Right renal cortex interstitium (tissue), 3 donors: ENCODE data around the gene ANK3. TPM values are rescaled to one million over a fixed set of nuclear protein-coding genes. Genes with fewer than 3 reads are reported as not detected.
A peak's percentile ranks its signal among the peaks of the same experiment; 100 is the strongest.

Source experiments
- DNase-seq, 3 donors: peaks; one replicate each; pipeline ENCODE4 v3.0.0-alpha.2; 2013; ENCODE audit warnings: low read depth in 3 of 3, low spot score in 2 of 3
- polyA plus RNA-seq, 3 donors: library from polyadenylated mRNA; unstranded; fragments of 120-200 nt; gene quantifications; one replicate each; pipeline ENCODE4 v1.2.1, GENCODE V29; 2013; ENCODE audit not compliant: insufficient read length in 3 of 3

ANK3 gene
- polyA plus RNA-seq, result 100 to 1,000 TPM; 155 to 172 (median 159) TPM

- no peak for DNase-seq
Observed at GRCh38 chr10:60389413-60390025, at the start of gene ANK3. Gene ANK3, minus strand, starts transcription at chr10:60389875. Its CDS starts 337 bp downstream, at chr10:60389538.

DNA sequence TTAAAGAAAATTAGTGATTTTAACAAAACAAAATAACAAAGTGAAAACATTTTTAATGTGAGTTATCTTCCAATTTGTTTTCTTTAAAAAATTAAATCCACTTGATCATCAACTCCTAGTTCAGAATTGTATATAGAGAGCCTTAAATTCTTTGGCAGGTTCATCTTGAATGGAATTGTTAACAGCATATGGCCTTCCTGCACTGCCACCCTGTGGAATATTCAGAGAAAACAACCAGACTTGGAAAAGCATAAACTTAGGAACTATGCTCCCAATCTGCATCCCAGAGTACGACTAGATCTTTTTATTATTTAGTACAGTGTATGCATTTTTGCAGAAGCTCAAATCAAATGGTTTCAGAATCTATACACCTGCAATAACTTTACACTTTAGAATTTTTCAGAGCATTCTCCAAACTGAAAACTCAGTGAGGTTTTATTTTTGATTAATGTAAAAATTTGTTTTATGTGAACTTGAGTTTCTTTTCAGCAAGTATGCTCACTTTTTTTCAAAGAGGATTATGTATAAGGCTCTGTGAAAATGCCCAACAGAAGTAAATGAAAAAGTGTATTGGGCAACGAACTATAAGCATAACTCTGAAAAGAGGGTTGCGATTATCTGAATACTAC, 44.9 kb upstream of the ANK3 start:
- DNase-seq, result peak; percentile 21 to 27 (median 27)

DNA sequence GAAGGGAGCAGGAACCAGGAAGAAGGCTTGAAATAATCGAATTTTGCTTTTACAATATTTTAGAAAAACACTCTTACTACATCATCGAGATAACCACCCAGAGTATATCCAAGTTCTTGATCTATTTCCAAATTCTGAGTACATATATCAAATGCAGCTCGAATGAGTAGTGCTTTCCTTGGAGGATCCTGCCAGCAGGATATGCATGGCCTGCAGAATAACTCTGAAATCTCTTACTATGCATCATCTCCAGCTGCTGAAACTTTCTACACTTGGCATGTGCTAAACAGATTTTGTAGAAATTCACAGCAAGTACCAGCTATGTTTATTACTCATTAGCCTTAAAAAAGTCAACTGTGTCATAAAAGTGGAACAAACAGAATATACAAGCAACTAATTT, 44.0 kb upstream of the ANK3 start:
- no peak for DNase-seq

GRCh38 chr10:60430836-60431597, 41.3 kb upstream of the ANK3 start:
- no peak for DNase-seq

- DNase-seq, result no peak
Observed at GRCh38 chr10:60430017-60430416, 40.3 kb upstream of the ANK3 start.

DNA sequence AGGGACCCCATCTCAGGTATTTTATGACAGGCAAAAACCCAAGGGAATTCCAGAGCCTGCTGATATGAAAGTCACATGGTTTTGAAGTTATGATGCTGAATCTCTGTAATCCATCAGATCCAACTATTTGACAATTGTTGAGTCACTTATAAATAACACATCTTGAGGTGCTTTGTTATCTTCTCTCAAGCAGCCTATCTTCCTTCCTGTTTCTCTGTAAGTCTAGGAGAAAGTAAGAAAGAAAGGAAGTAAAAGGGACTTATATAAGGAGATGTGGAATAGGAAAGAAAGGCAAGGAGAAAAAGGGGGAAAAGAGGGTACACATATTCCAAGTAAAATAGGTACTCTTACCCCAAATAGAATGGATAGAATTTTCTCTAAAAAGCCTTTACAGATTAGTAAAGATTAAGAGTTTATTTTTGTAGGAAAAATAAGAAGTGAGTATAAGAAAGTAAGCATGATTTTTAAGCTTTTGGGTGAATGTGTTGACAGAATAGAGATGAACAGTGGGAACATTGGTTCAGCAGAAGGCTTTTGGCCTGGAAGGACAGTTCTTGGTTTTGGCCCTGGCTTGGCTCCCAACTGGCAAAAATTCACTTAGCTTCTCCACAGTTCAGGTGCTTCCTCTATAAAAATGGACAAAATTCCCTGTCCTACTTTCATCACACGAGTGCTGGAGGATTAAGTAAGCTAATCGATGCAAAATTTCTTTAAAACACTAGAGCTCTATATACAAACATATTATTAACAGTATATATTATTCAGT, 39.6 kb upstream of the ANK3 start:
- DNase-seq, result no peak

- DNase-seq, result no peak
Observed at GRCh38 chr10:60428387-60428737, 38.7 kb upstream of the ANK3 start.

- DNase-seq, result no peak
Observed at GRCh38 chr10:60427709-60428386, 38.2 kb upstream of the ANK3 start.

DNA sequence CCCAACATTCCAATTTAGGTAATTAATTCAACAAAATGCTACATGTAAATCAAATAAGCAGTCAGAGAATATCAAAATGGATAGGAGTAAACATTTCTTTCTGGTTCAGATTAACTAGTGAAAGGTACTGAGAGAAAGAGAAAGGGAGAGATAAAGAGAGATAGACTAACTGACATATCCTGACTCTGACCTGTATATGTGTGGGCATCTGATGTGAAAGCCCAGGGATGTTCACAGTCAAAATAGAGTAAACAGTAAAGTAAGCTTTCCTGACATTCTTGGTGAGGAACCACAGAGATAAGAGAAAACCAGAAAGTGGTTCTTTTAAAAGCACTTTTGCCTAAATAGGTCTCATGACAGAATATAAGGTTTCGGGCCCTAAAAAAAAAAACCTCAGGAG, 37.5 kb upstream of the ANK3 start:
- no peak for DNase-seq

GRCh38 chr10:60426425-60426824, 36.8 kb upstream of the ANK3 start:
- no peak for DNase-seq

DNA sequence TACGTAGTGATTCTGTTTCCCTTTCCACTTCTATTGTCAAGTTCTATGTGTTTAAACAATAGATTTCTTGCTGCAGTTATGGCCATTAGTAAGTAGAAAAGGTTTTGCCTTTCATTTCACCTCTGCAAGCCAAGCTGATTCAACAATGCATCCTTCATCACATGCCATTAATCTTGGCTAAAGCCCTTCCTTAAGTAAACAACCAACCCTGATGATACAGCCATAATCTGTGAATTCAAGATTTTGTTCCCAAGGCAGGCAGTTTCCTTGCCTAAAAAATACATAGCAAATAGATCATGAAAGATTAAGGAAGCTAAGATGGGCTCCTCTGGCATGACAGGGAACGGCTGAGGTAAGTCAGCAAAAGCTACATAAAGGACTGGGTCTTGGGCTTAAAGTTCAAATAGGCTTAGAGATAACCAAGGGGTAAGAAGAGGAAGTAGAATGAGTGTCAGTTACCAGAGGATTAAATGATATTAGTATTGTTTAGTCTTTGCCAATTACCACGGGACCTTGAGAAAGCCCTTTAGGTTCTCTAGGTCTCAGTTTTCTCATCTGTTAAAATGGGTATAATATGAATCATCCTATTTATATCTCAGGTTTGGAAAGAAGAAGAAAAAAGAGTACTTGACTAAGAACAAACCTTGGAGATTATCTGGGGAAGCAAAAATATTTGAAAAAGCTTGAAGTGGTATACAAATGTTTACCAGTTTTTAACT, 35.9 kb upstream of the ANK3 start:
- DNase-seq, result no peak

DNA sequence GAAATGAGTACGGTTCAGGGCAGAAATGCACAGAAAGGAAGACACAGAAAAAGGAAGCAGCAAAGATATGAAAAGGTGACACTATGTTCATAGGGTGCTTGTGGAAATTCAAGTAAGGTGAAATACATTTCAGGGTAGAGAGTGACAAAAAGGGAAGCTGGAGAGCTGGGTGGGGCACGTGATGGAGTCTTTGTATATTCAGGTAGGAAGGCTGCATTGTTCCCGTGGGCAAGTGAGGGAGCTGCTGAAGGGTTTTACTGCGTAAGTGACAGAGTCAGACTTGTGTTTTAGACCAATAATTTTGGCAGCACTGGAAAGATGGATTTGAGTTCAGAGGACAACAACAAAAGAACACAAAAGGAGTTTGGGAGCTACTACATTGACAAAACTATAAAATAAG, 35.3 kb upstream of the ANK3 start:
- no peak for DNase-seq

GRCh38 chr10:60423920-60424319, 34.2 kb upstream of the ANK3 start:
- DNase-seq, result no peak

DNA sequence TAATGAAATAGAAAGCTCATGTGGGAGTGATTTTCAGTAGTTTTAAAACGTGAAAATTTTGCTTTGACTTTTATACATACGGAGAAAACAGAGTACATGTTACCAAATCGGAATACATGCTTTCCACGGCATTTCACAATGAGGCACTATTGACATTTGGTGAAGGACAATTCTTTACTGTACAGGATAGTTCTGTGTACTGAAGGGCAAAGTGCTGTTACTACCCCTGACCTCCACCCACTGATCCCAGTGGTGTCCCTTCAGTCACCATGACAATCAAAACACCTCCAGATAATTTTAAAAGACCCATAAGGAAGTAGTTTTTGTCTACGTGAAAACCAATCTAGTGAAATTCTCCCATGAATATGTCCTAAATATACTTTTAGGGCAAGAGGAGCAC, 33.1 kb upstream of the ANK3 start:
- DNase-seq, result no peak

DNA sequence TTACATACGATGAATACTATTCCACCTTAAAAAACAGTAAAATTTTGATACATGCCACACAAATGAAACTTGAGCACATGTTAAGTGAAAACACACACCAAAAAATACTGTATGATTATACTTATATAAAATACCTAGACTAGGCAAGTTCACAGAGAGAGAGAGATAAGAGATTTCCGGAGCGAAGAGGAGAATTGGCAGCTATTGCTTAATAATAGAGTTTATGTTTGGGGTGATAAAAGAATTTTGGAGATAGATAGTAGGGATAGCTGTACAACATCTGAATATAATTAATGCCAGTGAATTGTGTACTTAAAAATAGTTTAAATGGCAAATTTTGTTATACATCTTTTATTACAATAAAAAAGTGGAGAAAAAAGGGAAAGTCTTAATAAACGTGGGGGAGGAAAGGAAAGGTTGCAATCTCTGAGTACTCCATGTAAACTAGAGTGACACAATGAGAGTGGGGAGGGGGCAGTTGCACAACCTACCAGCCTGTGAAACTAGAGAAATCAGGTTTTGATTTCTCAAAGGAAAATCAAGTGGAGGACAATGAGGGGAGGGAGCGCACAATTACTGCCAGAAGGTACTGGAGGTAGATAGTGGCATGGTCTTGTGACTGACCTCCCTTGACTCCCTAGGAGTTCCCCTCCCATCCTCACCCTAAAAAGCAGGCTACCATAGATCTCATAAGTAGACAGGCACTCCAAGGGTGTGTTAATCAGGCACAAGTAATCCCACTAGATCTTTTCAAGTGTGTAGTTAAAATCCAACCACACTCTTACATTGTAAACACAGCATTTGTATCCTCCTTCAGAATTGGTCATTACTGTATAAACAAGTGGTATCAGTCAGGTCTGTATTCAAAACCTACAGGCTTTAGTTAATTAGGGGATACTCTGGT, 31.6 kb upstream of the ANK3 start:
- DNase-seq, result no peak

DNA sequence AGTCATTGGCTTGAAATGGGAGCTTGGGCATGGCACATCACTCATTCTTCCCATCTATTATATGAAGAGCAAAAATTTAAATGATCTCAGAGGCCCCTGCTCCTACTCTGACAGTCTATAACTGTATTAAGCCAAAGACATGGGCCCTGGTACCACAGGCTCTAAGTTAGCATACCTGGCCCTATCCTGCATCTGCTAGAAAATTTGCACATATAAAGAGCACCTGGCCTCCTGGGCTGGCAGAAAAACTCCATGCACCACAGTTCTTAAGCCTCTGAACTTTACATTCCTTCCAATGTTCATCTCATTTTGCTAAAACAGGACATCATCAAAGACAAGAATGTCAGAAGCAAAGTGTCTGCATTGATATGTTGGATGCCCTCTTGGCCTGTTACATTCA, 29.6 kb upstream of the ANK3 start:
- no peak for DNase-seq

DNA sequence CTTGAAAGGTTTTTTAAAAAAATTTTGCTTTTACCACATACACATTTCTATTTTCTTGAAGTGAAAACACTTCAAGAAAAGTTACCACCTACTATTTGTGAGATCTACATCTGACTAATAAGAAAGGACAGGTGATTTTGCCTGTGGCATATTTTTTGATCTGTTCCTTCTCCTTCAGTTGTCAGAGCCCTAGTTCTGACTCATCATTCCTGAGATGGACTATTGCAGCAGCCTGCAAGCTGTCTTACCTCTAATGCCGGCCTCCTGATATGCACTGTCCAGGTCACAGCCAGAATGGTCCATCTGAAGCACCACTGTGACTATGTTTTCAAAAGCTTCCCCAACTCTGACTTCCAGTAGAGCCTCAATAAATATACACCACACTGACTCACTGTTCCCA, 28.2 kb upstream of the ANK3 start:
- no peak for DNase-seq

DNA sequence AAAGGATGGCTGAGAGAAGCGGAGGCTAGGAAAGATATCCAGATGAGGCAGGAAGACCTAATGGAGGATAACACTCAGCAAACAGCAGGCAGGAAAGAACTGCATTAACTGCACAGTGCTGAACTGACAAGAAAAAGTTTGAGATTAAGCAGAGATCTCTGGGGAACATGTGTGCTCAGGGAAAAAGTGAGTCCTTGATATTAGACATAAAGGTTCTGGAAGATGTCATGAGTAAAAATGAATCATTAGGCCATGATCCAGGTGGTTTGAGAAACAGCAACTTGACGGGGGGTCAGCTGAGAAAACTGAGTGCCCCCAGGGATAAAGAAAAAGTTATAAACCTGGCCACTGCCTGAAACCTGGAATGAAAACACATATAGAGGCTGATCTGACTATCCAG, 27.3 kb upstream of the ANK3 start:
- no peak for DNase-seq
